Measurements from ENCODE around the gene SMCO4.

DNA sequence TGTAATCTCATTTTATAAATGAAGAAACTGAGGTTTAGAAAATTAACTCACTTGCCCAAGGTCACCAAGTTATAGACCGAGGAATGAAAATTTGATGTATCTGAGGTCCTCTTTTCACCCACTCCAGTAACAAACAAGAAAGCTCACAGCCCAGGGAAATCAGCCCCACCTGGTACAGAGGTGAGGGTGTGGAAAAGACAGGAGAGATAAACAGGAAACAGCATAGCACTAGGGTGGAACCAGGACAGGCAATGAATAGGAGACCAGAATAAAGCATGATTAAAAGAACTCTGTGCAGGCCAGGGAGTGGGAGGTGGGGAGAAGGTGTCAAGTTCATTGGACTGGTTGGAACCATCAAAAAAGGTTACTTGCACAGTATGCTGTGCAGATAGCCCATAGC lies 46.2 kb upstream of the SMCO4 start:
- TF ChIP-seq, protein P1, sequence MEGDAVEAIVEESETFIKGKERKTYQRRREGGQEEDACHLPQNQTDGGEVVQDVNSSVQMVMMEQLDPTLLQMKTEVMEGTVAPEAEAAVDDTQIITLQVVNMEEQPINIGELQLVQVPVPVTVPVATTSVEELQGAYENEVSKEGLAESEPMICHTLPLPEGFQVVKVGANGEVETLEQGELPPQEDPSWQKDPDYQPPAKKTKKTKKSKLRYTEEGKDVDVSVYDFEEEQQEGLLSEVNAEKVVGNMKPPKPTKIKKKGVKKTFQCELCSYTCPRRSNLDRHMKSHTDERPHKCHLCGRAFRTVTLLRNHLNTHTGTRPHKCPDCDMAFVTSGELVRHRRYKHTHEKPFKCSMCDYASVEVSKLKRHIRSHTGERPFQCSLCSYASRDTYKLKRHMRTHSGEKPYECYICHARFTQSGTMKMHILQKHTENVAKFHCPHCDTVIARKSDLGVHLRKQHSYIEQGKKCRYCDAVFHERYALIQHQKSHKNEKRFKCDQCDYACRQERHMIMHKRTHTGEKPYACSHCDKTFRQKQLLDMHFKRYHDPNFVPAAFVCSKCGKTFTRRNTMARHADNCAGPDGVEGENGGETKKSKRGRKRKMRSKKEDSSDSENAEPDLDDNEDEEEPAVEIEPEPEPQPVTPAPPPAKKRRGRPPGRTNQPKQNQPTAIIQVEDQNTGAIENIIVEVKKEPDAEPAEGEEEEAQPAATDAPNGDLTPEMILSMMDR (IDR thresholded peaks at IDR 0.05; ENCODE audit: insufficient read depth, low read depth, low read length): no peak
- TF ChIP-seq EZH2 (IDR thresholded peaks at IDR 0.05; ENCODE audit: insufficient read depth, low read length): no peak
